H1 (cell line): ENCODE results near the gene CHST11. TPM values are rescaled to one million over a fixed set of nuclear protein-coding genes. Genes with fewer than 3 reads are reported as not detected.

Experiments used
- CTCF ChIA-PET: fragments of 300-600 bp; sonication (Branson Sonifier 250); formaldehyde crosslinking; loops from one replicate; lab custom pipeline; 2021; ENCODE audit not compliant: partially characterized antibody; lab: Charles Lee
- POLR2A ChIA-PET: fragments of 300-600 bp; sonication (Branson Sonifier 250); formaldehyde crosslinking; loops from one replicate; lab custom pipeline; 2021; ENCODE audit warnings: inconsistent platforms; ENCODE audit not compliant: partially characterized antibody; lab: Charles Lee
- DNase-seq, 2 experiments: peaks; one replicate each; pipeline versions ENCODE4 v3.0.0 to v3.0.0-alpha.2; 2010 to 2022; ENCODE audit warnings: low spot score in 2 of 2, low read depth in 1 of 2, mixed read lengths in 1 of 2
- FAIRE-seq: peaks from 2 replicates; lab custom pipeline; 2011; peaks lifted over from hg19 to GRCh38; lab: Jason Lieb, UNC
- H2AFZ ChIP-seq: 2 replicates; pipeline ENCODE4 v1.8.1; 2012; ENCODE audit warnings: low read length, inconsistent platforms
- H2AK5ac ChIP-seq: 2 replicates; pipeline ENCODE4 v1.6.1; 2013; ENCODE audit warnings: low read depth, low read length
- H2BK120ac ChIP-seq: replicated peaks from 2 replicates; pipeline ENCODE3; 2013; ENCODE audit warnings: low read depth, low read length, inconsistent platforms
- H2BK12ac ChIP-seq: 2 replicates; pipeline ENCODE4 v1.6.1; 2013; ENCODE audit warnings: low read depth, low read length
- H2BK15ac ChIP-seq: 2 replicates; pipeline ENCODE4 v1.6.1; 2013; ENCODE audit warnings: low read length
- H2BK20ac ChIP-seq: 2 replicates; pipeline ENCODE4 v1.6.1; 2013; ENCODE audit warnings: low read length
- H2BK5ac ChIP-seq: 2 replicates; pipeline ENCODE4 v1.6.1; 2013; ENCODE audit warnings: low read depth, low read length
- H3K14ac ChIP-seq: 2 replicates; pipeline ENCODE4 v1.6.1; 2013; ENCODE audit warnings: inconsistent platforms; ENCODE audit not compliant: insufficient read length
- H3K18ac ChIP-seq: 2 replicates; pipeline ENCODE4 v1.6.1; 2013; ENCODE audit warnings: low read length; ENCODE audit errors: extremely low read depth
- H3K23ac ChIP-seq: 2 replicates; pipeline ENCODE4 v1.6.1; 2013; ENCODE audit warnings: inconsistent platforms; ENCODE audit not compliant: insufficient read length
- H3K23me2 ChIP-seq: 2 replicates; pipeline ENCODE4 v1.6.1; 2013; ENCODE audit warnings: low read depth, low read length
- H3K27ac ChIP-seq: 2 replicates; pipeline ENCODE4 v1.6.1; 2011; ENCODE audit warnings: low read depth, low read length, inconsistent platforms
- H3K27me3 ChIP-seq, 4 experiments: replicated peaks in 1 of 4; 1 replicate in 1 of 4; 2 replicates in 3 of 4; pipeline versions ENCODE4 v1.6.1 to v1.8.1; 2011 to 2013; ENCODE audit warnings: low read length in 3 of 4, mild to moderate bottlenecking in 3 of 4, inconsistent platforms in 2 of 4, mixed read lengths in 2 of 4, moderate library complexity in 1 of 4; ENCODE audit not compliant: control insufficient read depth in 3 of 4, insufficient read depth in 3 of 4; ENCODE audit errors: extremely low read depth in 1 of 4
- H3K36me3 ChIP-seq, 4 experiments: 2 replicates each; pipeline versions ENCODE4 v1.6.1 to v1.8.1; 2011 to 2013; ENCODE audit warnings: mild to moderate bottlenecking in 4 of 4, low read length in 3 of 4, moderate library complexity in 2 of 4, control low read depth in 1 of 4, inconsistent platforms in 1 of 4; ENCODE audit not compliant: insufficient read depth in 4 of 4, control insufficient read depth in 2 of 4
- H3K4ac ChIP-seq: replicated peaks from 2 replicates; pipeline ENCODE3; 2013; ENCODE audit warnings: low read length, low read depth, mixed read lengths, inconsistent platforms; ENCODE audit not compliant: insufficient read length
- H3K4me1 ChIP-seq, 4 experiments: replicated peaks in 1 of 4; 1 replicate in 1 of 4; 2 replicates in 3 of 4; pipeline versions ENCODE4 v1.6.1 to v1.8.1; 2011 to 2013; ENCODE audit warnings: low read length in 3 of 4, inconsistent platforms in 2 of 4, mixed read lengths in 1 of 4; ENCODE audit not compliant: insufficient read depth in 4 of 4, control insufficient read depth in 3 of 4
- H3K4me2 ChIP-seq, 2 experiments: 2 replicates each; pipeline versions ENCODE4 v1.6.1 to v1.8.1; 2011 to 2013; ENCODE audit warnings: low read depth in 2 of 2, low read length in 2 of 2, control low read depth in 1 of 2, inconsistent platforms in 1 of 2, mild to moderate bottlenecking in 1 of 2; ENCODE audit not compliant: insufficient read depth in 1 of 2
- H3K4me3 ChIP-seq, 4 experiments: fragments of 200-600, 300-600 bp in 1 of 4; sonication (generic), shearing (Covaris generic), sonication (Bioruptor Twin) in 1 of 4; 2 replicates each; pipeline versions ENCODE4 v1.5.1 to v1.8.1; 2011 to 2016; ENCODE audit warnings: low read length in 4 of 4, low read depth in 3 of 4, control low read depth in 2 of 4, inconsistent platforms in 2 of 4, mild to moderate bottlenecking in 2 of 4, mixed read lengths in 1 of 4, moderate library complexity in 1 of 4; ENCODE audit not compliant: insufficient read depth in 2 of 4; ENCODE audit errors: extremely low read depth in 1 of 4
- H3K56ac ChIP-seq: replicated peaks from 2 replicates; pipeline ENCODE3; 2013; ENCODE audit warnings: low read depth, mild to moderate bottlenecking, mixed read lengths, low read length, inconsistent platforms; ENCODE audit not compliant: insufficient read length
- H3K79me1 ChIP-seq: 2 replicates; pipeline ENCODE4 v1.6.1; 2013; ENCODE audit warnings: low read depth, low read length, control low read depth
- H3K79me2 ChIP-seq, 2 experiments: 2 replicates each; pipeline versions ENCODE4 v1.6.1 to v1.8.1; 2012 to 2013; ENCODE audit warnings: low read length in 2 of 2, mild to moderate bottlenecking in 2 of 2, inconsistent platforms in 1 of 2; ENCODE audit not compliant: insufficient read depth in 2 of 2, control insufficient read depth in 1 of 2
- H3K9ac ChIP-seq, 4 experiments: replicated peaks in 1 of 4; 1 replicate in 1 of 4; 2 replicates in 3 of 4; pipeline versions ENCODE4 v1.6.1 to v1.8.1; 2011 to 2013; ENCODE audit warnings: low read depth in 3 of 4, low read length in 3 of 4, control low read depth in 2 of 4, mild to moderate bottlenecking in 2 of 4, moderate library complexity in 2 of 4, inconsistent platforms in 1 of 4; ENCODE audit errors: extremely low read depth in 1 of 4
- H3K9me3 ChIP-seq, 2 experiments: 2 replicates each; pipeline versions ENCODE4 v1.6.1 to v1.8.1; 2012 to 2013; ENCODE audit warnings: mild to moderate bottlenecking in 2 of 2, moderate library complexity in 2 of 2, control low read depth in 1 of 2, inconsistent platforms in 1 of 2, low read depth in 1 of 2, low read length in 1 of 2, mixed read lengths in 1 of 2; ENCODE audit not compliant: insufficient read depth in 2 of 2
- H4K20me1 ChIP-seq, 2 experiments: replicated peaks in 1 of 2; 2 replicates each; pipeline versions ENCODE3 to v1.8.1; 2011 to 2013; ENCODE audit warnings: inconsistent platforms in 2 of 2, low read length in 2 of 2, mild to moderate bottlenecking in 1 of 2; ENCODE audit not compliant: insufficient read depth in 2 of 2, control insufficient read depth in 1 of 2
- H4K5ac ChIP-seq: 2 replicates; pipeline ENCODE4 v1.6.1; 2013; ENCODE audit warnings: low read length, low read depth, mixed read lengths, inconsistent platforms; ENCODE audit not compliant: insufficient read length
- H4K8ac ChIP-seq: 2 replicates; pipeline ENCODE4 v1.8.0; 2013; ENCODE audit warnings: mild to moderate bottlenecking, moderate library complexity, low read length, inconsistent platforms; ENCODE audit not compliant: insufficient read depth; ENCODE audit errors: extremely low read depth
- H4K91ac ChIP-seq: replicated peaks from 2 replicates; pipeline ENCODE3; 2013; ENCODE audit warnings: low read length, mixed read lengths, inconsistent platforms; ENCODE audit not compliant: insufficient read length
- ASH2L ChIP-seq: fragments of 200-600, 300-600 bp; sonication (generic); IDR thresholded peaks from one replicate; pipeline ENCODE4 v1.7.1; 2017; ENCODE audit warnings: low read length
- JUN ChIP-seq: IDR thresholded peaks from 2 replicates; pipeline ENCODE4 v1.6.1; 2011; ENCODE audit warnings: low read depth, mild to moderate bottlenecking, improper control_type of control experiment, low read length
- MAFK ChIP-seq: IDR thresholded peaks from 2 replicates; pipeline ENCODE4 v1.6.1; 2012; ENCODE audit warnings: low read depth, mild to moderate bottlenecking, improper control_type of control experiment, low read length
- NANOG ChIP-seq: IDR thresholded peaks from 2 replicates; pipeline ENCODE4 v1.6.1; 2011; ENCODE audit warnings: low read length, low read depth, mild to moderate bottlenecking, inconsistent platforms; ENCODE audit not compliant: insufficient read depth, poor library complexity, severe bottlenecking
- RNF2 ChIP-seq: fragments of 200-900, 300-1000 bp; sonication (generic); IDR thresholded peaks from 2 replicates; pipeline ENCODE4 v1.7.1; 2016; ENCODE audit warnings: borderline replicate concordance, low read depth, mild to moderate bottlenecking, antibody characterized with exemption, low read length; ENCODE audit not compliant: poor library complexity, severe bottlenecking; ENCODE audit errors: missing control alignments
- SIX5 ChIP-seq: IDR thresholded peaks from 2 replicates; pipeline ENCODE4 v1.6.1; 2011; ENCODE audit warnings: mild to moderate bottlenecking, low read depth, low read length
- SUZ12 ChIP-seq: fragments of 200-600 bp; sonication (generic); IDR thresholded peaks from 2 replicates; pipeline ENCODE4 v1.6.1; 2012; ENCODE audit warnings: mild to moderate bottlenecking, inconsistent platforms, low read length, moderate library complexity, mixed read lengths
- WGBS, 2 experiments: shearing (Covaris generic) in 1 of 2; methylation state at CpG; one replicate each; pipeline versions ENCODE4 v1.1.6 to v1.1.7; 2013 to 2015; ENCODE audit warnings: low lambda C conversion rate in 2 of 2, mixed read lengths in 2 of 2, inconsistent platforms in 1 of 2, low coverage in 1 of 2, missing lambda C conversion rate in 1 of 2; ENCODE audit not compliant: insufficient replicate concordance in 2 of 2, insufficient coverage in 1 of 2, insufficient read length in 1 of 2; ENCODE audit errors: extremely low coverage in 1 of 2, missing lambda C conversion rate in 1 of 2; 5-methylcytosine and 5-hydroxymethylcytosine counted together
- polyA plus RNA-seq, 7 experiments: library from polyadenylated mRNA; depleted of rRNA in 3 of 7; stranded (reverse) in 5 of 7; unstranded in 2 of 7; fragments of >200 nt in 5 of 7; fragments of 200-250 nt in 2 of 7; gene quantifications; 1 replicate in 5 of 7; 2 replicates in 1 of 7; 4 replicates in 1 of 7; pipeline versions ENCODE4 v1.2.1 to v1.2.3, GENCODE V29; 2011 to 2013; ENCODE audit warnings: missing spikeins in 2 of 7, mixed read lengths in 2 of 7
- total RNA-seq: library from RNA; stranded (reverse); fragmentation: NEBNext Ultra II Directional; extraction: Animal tissue kit (Norgen Biotek cat#: 25700); gene quantifications from 2 replicates; pipeline ENCODE4 v1.2.1, GENCODE V29; 2021
- TF ChIP-seq, protein P1 (sequence below): IDR thresholded peaks from 2 replicates; pipeline ENCODE4 v1.6.1; 2012; ENCODE audit warnings: low read length, inconsistent platforms
- TF ChIP-seq, protein P2 (sequence below), 3 experiments: IDR thresholded peaks; 1 replicate in 2 of 3; 2 replicates in 1 of 3; pipeline versions ENCODE4 v1.5.1 to v1.6.1; 2011; ENCODE audit warnings: low read length in 3 of 3, mild to moderate bottlenecking in 3 of 3, inconsistent platforms in 2 of 3, low read depth in 1 of 3, moderate library complexity in 1 of 3; ENCODE audit not compliant: insufficient read depth in 1 of 3; ENCODE audit errors: control extremely low read depth in 1 of 3

Gene CHST11
- total and polyA plus RNA-seq, 2 of the 8 experiments (the other 6 are each of a cell fraction or from before 2014, with no cell fraction given), result 14.4 to 20.8 TPM

GRCh38 chr12:104484079-104484478 lies 27.3 kb downstream of the CHST11 start:
- 88% methylated on average over 2 of the region's 2 CpGs; no CpG with 5 or more reads in 1 of the 2 experiments for WGBS, 2 experiments
- no peak overlapping the region for H2AK5ac ChIP-seq
- FAIRE-seq (no peak), DNase-seq (no peak)
- no peak overlapping the region for H3K9ac ChIP-seq
- CTCF ChIA-PET, result no interaction called here
- H2BK12ac ChIP-seq, result no peak overlapping the region
- H3K4me2 ChIP-seq, result no peak overlapping the region
- H3K4me3 ChIP-seq, result no peak overlapping the region
- H4K8ac ChIP-seq, result no peak overlapping the region
- no peak overlapping the region for H2BK20ac ChIP-seq
- no peaks in the 10 kb centered on the region for H3K27me3 ChIP-seq
- peaks cover 5% of the 10 kb centered on the region for H3K79me1 ChIP-seq
- peaks cover 5% of the 10 kb centered on the region; the same call in 1 of the 2 replicates for H3K23me2 ChIP-seq
- H3K9me3 ChIP-seq, result no peaks in the 10 kb centered on the region
- POLR2A ChIA-PET, result no interaction called here
- peaks cover 0 to 4% (median 0%) of the 10 kb centered on the region in 4 experiments; a peak in 1 of 7 replicates for H3K4me1 ChIP-seq
- H2BK15ac ChIP-seq, result no peak overlapping the region
- no peaks in the 10 kb centered on the region for H3K36me3 ChIP-seq
- H3K79me2 ChIP-seq, result peaks cover 4% of the 10 kb centered on the region in 2 experiments; a peak in 2 of 4 replicates
- H4K5ac ChIP-seq, result no peak overlapping the region
- no peak overlapping the region for H2AFZ ChIP-seq
- TF ChIP-seq SUZ12 (no peak), MAFK (no peak), SIX5 (no peak), RNF2 (no peak), NANOG (no peak), JUN (no peak), ASH2L (no peak)
- TF ChIP-seq, protein P1, sequence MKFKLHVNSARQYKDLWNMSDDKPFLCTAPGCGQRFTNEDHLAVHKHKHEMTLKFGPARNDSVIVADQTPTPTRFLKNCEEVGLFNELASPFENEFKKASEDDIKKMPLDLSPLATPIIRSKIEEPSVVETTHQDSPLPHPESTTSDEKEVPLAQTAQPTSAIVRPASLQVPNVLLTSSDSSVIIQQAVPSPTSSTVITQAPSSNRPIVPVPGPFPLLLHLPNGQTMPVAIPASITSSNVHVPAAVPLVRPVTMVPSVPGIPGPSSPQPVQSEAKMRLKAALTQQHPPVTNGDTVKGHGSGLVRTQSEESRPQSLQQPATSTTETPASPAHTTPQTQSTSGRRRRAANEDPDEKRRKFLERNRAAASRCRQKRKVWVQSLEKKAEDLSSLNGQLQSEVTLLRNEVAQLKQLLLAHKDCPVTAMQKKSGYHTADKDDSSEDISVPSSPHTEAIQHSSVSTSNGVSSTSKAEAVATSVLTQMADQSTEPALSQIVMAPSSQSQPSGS, result no peak
- TF ChIP-seq, protein P2, sequence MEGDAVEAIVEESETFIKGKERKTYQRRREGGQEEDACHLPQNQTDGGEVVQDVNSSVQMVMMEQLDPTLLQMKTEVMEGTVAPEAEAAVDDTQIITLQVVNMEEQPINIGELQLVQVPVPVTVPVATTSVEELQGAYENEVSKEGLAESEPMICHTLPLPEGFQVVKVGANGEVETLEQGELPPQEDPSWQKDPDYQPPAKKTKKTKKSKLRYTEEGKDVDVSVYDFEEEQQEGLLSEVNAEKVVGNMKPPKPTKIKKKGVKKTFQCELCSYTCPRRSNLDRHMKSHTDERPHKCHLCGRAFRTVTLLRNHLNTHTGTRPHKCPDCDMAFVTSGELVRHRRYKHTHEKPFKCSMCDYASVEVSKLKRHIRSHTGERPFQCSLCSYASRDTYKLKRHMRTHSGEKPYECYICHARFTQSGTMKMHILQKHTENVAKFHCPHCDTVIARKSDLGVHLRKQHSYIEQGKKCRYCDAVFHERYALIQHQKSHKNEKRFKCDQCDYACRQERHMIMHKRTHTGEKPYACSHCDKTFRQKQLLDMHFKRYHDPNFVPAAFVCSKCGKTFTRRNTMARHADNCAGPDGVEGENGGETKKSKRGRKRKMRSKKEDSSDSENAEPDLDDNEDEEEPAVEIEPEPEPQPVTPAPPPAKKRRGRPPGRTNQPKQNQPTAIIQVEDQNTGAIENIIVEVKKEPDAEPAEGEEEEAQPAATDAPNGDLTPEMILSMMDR (IDR thresholded peaks at IDR 0.05; ENCODE audit: control extremely low read depth in 1 of 3, insufficient read depth in 1 of 3, low read depth in 1 of 3, low read length in 3 of 3), result no peak
- H3K14ac ChIP-seq, result no peak overlapping the region
- H3K18ac ChIP-seq, result no peak overlapping the region
- no peak overlapping the region for H3K56ac ChIP-seq
- no peak overlapping the region for H3K27ac ChIP-seq
- H4K91ac ChIP-seq, result no peak overlapping the region
- H2BK120ac ChIP-seq, result no peak overlapping the region
- no peak overlapping the region for H2BK5ac ChIP-seq
- H3K4ac ChIP-seq, result no peak overlapping the region
- H3K23ac ChIP-seq, result no peak overlapping the region
- peaks cover 0 to 11% of the 10 kb centered on the region in 2 experiments for H4K20me1 ChIP-seq
